HG02852 (cell line): ENCODE results near the gene INO80.
A peak's percentile ranks its signal among the peaks of the same experiment; 100 is the strongest.
"Not testable (repeated sequence)": the region's sequence is repeated elsewhere in the genome, so short reads cannot be mapped to it uniquely, and the experiment has no call there.

Experiments used
- ATAC-seq: cut with Tn5 transposase; IDR thresholded peaks from one replicate; pipeline ENCODE4 v1.9.1; 2021; ENCODE audit warnings: mild to moderate bottlenecking, moderate library complexity; ENCODE audit not compliant: unreplicated experiment

INO80 gene

DNA sequence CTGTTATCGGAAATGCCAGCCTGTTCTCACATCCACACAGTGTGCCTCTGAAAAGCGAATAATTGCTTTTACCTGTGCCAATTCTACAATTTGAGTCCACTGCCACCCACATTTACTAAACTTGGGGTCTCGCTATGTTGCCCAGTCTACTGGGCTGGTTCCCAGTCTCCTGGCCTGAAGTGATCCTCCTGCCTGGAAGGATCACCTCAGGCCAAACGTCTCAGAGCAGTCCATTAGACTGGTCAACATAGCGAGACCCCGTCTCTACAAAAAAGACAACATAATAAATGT, 827 bp upstream of the INO80 start:
- no peak for ATAC-seq

DNA sequence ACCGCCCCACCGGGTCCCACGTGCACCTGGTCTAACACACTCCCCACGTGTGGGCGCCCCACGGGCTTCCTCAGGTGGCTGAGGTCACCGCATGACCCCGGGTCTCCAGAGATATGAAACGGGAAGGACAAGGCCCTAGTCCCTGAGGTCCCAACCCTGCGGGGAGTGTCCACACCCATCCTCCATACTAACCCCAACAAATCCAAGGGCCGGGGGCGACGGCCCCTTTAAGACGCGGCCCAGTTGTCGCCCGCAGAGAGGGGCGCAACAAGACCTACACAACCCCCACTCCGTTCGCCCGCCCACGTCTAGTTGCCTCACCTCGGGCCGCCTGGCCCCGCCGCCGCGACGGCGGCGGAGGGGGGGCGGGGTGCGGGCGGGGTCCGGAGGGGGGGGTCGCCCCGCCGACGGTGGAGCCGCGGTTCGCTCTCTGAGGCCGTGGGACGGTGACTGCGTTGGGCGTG, 396 bp downstream of the INO80 start:
- peak; percentile 56 for ATAC-seq

DNA sequence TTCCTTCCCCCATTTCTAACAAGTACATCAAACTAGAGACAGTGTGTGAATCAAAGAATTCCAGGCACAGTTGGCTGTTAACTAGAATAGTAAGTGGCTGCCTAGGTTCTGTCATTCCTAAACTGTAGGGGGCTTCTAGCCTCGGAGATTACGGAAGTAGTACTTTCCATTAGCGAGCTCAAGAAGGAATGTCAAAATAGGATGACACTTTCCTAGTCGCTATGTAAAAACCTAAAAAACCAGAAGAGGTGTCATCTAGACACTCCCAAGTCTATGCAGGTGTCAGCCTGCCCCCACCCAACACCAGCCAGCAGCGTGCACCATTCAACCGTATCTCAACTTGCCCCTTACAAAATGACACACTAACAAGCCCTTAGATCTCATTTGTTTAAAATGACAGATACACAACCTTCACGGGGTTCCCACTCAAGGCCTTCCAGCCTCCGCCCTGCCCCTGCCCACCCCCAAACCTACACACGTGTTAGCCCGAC, 874 bp downstream of the INO80 start:
- no peak for ATAC-seq

DNA sequence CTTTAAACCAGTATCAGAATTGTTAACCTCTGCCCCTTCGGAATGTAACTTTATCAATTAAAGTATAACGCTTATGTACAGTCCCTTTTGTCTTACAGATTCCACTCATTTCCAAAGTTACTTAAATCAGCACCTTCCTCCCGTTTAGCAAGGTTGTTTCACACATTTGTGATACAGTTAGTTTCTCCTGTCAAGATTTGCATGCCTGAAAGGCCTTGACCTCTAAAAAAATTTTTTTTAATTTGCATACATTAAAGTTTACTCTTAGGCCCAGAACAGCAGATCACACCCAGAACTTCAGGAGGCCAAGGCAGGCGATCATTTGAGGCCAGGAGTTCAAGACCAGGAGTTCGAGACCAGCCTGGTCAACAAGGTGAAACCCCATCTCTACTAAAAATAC, 9.1 kb downstream of the INO80 start:
- no peak for ATAC-seq

DNA sequence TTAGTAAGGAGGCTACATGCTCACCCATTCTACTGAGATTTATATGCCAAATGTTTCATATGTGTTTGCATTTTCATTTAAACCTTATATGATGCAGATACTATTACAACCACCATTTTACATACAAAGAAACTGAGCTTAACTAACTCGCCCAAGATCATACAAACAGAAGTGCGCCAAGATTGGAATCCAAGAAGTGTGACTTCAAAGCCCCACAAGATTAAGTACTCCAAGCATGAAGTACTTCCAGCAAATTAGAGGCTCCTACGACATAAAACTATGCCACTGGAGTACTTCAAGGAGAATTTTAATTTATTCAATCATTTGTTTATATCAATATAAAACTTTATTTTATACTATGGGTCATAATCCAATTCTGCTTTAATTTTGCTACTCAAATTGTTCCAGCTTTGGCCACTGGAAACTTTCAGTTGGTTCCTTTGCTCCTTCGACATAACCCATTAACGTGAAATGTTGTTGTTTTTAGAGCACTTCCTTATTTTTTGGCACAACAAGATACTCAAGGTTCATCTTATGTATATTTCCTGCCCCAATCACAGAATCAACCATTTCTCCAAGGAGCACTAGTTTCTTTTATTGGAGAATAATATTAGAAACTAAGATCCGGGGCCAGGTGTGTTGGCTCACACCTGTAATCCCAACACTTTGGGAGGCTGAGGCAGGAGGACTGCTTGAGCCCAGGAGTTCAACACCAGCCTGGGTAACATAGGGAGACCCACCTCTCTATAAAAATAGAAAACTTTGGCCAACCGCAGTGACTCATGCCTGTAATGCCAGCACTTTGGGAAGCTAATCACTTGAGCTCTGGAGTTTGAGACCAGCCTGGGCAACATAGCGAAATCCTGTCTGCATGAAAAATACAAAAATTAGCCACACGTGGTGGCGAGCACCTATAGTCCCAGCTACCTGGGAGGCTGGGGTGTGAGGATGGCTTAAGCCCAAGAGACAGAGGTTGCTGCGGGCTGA, 10.4 kb downstream of the INO80 start:
- ATAC-seq: no peak

DNA sequence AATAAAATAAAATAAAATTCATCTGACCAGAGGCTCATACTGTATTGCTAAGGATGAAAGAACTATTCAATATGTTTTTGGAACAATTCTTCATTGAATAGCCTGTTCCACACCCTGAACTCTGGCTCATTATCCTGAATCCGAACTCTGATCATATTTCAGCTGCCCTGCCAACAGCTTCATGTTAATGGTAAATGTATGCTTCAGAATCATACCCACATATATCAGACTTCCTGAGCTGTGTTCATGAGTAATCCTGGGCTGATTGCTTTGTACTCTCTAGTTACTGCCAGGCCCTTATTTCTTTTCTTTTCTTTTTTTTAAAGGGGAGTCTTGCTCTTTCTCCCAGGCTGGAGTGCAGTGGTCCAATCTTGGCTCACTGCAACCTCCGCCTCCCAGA, 11.8 kb downstream of the INO80 start:
- no peak for ATAC-seq

DNA sequence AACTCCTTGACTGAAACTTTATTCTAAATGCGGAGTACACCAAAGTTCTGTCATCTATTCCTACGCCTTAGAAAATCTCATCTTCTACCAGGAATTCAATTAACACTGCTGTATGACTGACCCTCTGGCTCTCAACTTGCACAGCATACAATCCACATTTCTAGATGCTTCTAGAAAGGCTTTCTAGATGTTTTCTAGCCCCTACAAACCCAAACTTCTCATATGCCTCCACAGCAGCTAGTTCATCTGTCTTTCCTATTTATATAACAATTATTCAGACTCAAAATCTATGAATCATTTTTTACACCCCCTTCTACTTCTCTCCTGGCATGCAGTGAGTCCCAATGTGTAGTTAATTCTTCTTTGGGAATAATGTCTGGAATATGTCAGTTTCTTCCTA, 13.2 kb downstream of the INO80 start:
- no peak for ATAC-seq

DNA sequence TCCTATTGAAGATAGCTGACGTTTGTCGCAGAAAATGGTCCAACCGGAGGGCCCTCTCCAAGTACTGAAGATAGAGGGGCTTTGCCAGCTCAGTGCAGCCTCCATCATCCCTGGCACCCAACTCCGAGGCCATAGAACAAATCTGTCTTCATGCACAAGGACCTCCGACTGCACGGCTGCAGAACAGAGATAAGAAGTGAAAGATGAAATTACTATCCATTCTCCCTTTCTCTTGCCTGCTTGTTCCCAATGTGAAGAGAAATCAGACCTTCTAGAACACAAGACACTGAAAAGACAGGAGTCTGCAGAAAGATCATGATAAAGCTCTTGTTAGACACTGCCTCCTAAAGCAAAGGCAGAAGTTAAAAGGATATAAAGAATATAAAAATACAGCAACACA, 19.9 kb downstream of the INO80 start:
- ATAC-seq: no peak

DNA sequence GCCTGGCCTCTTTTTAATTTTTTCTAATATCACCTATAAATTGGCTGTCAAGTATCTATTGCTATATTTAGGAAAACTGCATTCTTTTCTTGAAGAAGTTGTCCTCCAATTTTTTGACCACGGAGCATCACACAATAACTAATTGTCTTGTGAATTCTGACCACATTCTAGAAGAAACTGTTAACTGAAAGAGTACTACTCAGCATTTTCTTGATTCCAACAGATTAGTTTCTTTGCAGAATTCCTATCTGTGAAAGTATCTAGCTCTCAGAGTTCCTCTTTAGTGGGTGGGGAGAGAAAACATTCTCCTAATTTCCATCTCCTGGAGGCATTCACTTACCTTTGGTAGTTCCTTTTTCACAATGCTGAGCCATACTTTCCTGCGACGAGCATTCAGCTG, 31.1 kb downstream of the INO80 start:
- no peak for ATAC-seq

DNA sequence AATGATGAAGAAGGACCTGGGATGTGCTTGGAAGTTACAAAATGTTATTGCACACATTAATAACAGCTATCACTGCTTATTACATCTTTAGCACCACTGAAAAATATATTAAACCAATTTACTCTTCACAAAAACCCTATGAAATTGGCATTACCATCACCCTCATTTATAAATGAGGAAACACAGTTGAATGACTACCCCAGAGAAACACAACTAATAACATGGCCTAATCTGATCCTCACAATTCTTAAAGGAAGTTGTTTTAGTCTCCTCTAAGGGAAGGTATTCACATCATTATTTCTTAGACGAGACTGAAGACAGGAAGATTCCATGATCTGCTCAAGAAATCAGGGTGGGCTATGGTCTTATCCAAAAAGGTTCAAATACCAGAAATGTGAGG, 35.9 kb downstream of the INO80 start:
- no peak for ATAC-seq

DNA sequence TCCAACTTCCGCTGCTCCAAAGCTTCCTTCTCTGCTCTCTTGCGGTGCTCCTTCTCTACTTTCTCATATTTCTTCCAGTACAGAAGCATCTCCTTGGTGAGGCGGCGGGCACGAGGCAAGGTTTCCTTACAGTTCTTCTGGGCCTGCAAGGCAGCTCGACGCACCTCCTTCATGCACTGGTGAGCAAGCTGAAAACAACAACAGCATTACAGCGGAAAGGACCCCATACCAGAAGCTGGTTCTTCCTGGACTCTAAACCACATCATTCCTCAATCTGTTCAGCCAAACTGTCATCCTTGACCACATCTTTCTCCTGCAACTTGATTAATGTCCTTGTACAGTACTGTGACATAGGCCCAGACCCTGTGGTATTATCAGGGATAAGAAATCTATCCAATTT, 36.4 kb downstream of the INO80 start:
- no peak for ATAC-seq

DNA sequence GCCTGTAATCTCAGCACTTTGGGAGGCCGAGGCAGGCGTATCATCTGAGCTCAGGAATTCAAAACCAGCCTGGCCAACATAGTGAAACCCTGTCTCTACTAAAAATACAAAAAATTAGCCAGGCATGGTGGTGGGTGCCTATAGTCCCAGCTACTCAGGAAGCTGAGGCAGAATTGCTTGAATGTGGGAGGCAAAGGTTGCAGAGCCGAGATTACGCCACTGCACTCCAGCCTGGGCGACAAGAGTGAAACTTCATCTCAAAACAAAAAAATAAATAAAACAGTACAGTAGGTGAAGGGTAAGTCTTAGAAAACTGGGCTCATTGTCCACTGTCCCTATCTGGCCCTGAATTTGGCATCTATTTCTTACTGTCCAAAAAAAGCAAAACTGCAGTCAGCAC, 37.2 kb downstream of the INO80 start:
- not testable (repeated sequence) for ATAC-seq

DNA sequence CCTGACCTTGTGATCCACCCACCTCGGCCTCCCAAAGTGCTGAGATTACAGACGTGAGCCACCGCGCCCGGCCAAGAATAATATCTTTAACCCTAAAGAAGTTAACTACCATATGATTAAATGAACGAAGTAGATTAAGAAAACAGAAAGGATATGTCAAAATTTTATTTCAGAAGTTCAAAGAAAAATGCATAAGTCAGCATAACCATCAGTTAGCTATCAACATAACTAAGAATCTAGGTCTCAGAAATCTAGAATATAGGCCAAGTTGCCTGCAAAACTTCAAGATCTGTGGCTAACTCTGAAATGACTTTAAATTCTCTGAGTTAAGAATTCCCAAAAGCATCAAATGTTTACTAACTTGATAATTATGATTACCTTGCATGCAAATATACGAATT, 38.0 kb downstream of the INO80 start:
- ATAC-seq: no peak

DNA sequence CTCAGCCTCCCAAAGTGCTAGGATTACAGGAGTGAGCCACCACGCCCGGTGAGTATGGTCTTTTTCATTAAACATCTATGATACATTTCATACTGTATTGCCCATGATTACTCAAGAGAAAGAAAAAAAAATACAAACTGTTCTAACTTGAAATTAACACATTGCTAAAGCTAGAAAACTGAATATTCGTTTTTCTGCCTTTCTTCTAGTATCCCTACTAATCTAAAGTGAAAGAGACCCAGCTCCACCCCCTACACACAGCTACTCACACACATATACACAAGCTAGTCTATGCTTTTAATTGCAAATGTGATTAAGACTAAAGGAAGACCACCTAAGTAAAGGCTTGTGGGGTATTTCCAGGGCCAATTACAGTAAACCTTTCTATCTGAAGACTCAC, 43.1 kb downstream of the INO80 start:
- no peak for ATAC-seq

DNA sequence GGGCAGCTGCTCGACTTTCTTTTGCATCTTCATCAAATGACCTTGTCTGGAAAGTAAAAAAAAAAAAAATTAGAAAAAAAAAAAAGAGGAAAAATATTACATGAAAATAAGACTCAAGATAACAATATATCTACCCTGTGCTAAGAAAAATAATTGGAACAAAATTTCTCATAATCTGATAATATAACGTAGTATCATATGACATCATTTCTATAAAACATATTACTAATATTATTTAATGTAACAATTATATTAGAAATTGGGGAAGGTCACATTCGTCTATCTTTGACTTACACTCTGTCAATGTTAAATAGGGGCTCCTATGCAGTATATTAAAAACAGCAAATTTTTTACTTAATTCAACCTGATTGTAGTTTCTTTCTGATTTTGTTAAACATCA, 44.1 kb downstream of the INO80 start:
- no peak for ATAC-seq

DNA sequence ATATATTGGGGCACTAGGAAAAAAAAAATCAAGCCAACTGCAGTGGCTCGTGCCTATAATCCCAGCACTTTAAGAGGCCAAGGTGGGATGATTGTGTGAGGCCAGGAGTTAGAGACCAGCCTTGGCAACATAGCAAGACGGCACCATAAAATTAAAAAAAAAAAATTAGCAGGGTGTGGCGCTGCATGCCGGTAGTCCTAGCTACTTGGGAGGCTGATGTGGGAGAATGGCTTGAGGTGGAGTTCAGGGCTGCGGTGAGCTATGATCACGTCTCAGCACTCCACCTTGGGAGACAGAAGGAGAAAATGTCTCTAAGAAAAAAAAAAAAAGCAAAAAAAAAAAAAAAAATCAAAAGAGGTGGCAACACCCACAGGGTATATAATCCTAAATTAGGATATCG, 49.6 kb downstream of the INO80 start:
- no peak for ATAC-seq

DNA sequence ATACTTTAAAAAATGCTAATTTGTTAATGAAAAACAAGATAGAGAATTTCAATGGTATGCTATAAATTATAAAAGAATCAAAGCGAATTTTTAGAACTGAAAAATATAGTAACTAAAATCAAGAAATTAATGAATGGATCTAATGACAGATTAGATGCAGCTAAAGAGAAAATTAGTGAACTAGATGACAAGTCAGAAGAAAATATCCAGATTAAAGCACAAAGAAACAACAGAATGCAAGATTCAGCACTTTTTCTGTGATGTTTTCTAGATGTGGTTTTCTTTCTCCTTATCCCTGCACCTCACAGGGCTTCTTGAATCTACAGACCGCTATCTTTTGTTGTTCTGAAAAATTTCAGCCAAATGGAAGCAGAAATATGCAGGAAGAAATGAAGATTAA, 54.4 kb downstream of the INO80 start:
- no peak for ATAC-seq

DNA sequence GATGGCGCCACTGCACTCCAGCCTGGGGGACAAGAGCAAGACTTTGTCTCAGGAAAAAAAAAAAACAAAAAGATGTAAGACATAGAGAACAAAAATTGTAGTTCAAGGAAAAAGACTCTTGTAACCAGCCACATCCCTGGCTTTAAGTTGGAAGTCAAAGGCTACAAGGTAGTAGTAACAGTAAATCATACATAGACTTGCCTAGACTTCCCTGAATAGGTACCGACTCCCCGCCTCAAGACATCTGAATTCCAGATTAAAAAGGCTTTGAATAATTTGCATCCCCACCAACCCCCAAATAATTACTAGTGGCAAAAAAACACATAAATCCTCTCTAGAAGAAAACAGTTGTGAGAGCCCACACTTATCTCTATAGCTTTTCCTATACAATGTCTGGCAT, 55.6 kb downstream of the INO80 start:
- ATAC-seq: no peak

DNA sequence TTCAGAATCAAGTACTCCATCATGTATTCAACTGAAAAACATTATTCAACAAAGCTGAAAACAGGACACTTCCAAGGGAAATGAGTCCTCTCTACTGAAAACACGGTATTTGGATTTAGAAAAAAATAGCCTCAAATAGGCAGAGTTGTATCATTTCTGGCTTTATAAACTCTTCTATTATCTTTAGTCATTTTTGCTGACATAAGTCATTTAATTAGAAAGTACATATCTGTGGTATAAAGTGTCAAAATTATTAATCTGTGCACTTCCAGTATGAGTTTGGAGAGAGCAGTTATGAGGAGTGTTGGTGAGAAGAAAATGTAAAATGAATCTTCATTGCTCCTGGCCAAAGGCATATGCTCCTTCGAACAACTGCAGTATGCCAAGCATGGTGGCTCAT, 59.3 kb downstream of the INO80 start:
- ATAC-seq: no peak

DNA sequence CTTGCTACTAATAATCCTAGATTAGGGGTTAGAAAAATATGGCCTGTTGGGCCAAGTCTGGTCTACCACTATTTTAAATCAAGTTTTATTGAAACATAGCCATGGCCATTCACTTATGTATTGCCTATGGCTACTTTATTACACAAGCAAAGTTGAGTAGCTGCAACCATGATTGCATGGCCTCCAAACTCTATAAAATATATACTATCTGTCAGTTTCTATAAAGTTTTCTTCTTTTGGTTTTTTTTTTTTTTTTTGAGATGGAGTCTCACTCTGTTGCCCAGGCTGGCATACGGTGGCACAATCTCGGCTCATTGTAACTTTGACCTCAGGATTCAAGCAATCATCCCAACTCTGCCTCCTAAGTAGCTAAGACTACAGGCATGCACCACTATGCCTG, 60.4 kb downstream of the INO80 start:
- no peak for ATAC-seq

DNA sequence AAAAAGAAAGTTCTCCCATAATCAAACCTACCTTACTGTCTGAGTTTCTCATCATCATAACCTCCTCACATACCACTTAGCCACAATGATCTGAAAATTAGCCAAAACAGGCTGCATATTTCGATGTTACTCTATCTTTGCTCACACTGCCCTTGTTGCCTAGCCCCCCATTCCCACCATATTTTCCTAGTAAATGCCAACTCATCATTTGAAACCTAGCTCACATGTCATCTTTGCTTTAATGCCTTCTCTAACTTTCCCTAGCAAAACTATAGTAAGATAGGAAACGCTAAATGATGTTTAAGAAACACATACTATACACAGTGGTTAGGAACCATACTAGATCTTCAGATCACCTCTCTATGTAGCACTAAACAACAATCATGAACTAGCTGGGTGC, 64.9 kb downstream of the INO80 start:
- no peak for ATAC-seq

DNA sequence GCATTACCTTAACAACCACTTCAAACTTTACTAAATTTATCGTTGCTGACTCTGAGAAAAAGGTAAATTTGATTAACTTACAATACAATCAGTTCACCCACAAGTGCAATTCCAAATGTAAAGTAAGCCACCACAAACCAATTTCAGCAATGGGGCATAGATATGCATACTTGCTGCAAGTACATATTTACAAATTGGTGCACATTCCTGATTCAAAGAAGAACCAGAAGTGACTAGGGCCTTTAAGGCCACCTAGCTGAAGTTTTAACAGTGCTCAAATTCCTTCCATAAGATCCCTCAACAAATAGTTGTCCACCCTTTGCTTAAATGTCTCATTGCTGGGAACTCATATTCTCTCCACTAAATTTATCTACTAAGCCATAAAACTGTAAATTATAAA, 67.2 kb downstream of the INO80 start:
- no peak for ATAC-seq

DNA sequence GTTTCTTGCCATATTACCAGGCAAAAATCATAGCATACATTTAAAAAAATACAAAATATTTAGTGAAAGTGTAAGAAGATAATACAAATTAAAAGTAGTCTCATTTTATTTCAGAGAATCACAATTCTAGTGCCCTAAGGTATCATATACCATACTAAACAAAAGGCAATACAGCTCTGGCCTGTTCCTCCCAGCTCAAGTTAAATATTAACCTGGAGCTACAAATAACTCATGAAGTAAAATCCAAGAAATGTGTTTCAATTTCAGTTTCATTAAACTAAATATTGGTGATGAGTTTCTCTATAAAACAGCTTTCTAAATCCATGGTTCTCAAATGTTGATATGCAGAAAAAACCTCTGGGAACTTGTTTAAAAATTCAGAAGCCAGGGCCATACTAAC, 67.7 kb downstream of the INO80 start:
- no peak for ATAC-seq
